ENCODE measurements around the gene MED4. TPM values are rescaled to one million over a fixed set of nuclear protein-coding genes. Genes with fewer than 3 reads are reported as not detected.

Gene MED4
- total and polyA plus RNA-seq, 2 experiments from 2014 or later, result 29.0 to 92.5 TPM

- TF ChIP-seq, protein P1, sequence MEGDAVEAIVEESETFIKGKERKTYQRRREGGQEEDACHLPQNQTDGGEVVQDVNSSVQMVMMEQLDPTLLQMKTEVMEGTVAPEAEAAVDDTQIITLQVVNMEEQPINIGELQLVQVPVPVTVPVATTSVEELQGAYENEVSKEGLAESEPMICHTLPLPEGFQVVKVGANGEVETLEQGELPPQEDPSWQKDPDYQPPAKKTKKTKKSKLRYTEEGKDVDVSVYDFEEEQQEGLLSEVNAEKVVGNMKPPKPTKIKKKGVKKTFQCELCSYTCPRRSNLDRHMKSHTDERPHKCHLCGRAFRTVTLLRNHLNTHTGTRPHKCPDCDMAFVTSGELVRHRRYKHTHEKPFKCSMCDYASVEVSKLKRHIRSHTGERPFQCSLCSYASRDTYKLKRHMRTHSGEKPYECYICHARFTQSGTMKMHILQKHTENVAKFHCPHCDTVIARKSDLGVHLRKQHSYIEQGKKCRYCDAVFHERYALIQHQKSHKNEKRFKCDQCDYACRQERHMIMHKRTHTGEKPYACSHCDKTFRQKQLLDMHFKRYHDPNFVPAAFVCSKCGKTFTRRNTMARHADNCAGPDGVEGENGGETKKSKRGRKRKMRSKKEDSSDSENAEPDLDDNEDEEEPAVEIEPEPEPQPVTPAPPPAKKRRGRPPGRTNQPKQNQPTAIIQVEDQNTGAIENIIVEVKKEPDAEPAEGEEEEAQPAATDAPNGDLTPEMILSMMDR (conservative IDR thresholded peaks at IDR 0.05; ENCODE audit: low read depth in 2 of 2), result no peak
- no peak for TF ChIP-seq EZH2phosphoT487 (IDR thresholded peaks at IDR 0.05; ENCODE audit: unreplicated experiment)
- no peak for TF ChIP-seq JUNB (IDR thresholded peaks at IDR 0.05; ENCODE audit: unreplicated experiment)
- no peak for TF ChIP-seq REST (IDR thresholded peaks at IDR 0.05; ENCODE audit: unreplicated experiment)
- no peak for TF ChIP-seq CREB1 (CRISPR knock-in tag; IDR thresholded peaks at IDR 0.05; ENCODE audit: low read depth)
- TF ChIP-seq ZNF331 (CRISPR knock-in tag; IDR thresholded peaks at IDR 0.05; ENCODE audit: low read depth), result no peak
- no peak for TF ChIP-seq POLR2AphosphoS5 (IDR thresholded peaks at IDR 0.05; ENCODE audit: low read depth)
- no peak for TF ChIP-seq EZH2 (IDR thresholded peaks at IDR 0.05; ENCODE audit: low read depth, unreplicated experiment)
- no peak for TF ChIP-seq NANOG (IDR thresholded peaks at IDR 0.05; ENCODE audit: borderline replicate concordance)
- TF ChIP-seq ZNF114 (CRISPR knock-in tag; IDR thresholded peaks at IDR 0.05), result no peak
- TF ChIP-seq, protein P2, sequence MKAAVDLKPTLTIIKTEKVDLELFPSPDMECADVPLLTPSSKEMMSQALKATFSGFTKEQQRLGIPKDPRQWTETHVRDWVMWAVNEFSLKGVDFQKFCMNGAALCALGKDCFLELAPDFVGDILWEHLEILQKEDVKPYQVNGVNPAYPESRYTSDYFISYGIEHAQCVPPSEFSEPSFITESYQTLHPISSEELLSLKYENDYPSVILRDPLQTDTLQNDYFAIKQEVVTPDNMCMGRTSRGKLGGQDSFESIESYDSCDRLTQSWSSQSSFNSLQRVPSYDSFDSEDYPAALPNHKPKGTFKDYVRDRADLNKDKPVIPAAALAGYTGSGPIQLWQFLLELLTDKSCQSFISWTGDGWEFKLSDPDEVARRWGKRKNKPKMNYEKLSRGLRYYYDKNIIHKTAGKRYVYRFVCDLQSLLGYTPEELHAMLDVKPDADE (IDR thresholded peaks at IDR 0.05), result no peak
- no peak for TF ChIP-seq STAT1 (IDR thresholded peaks at IDR 0.05; ENCODE audit: unreplicated experiment)
Measured at GRCh38 chr13:48121733-48122132, 26.8 kb upstream of the MED4 start (continued).

DNA sequence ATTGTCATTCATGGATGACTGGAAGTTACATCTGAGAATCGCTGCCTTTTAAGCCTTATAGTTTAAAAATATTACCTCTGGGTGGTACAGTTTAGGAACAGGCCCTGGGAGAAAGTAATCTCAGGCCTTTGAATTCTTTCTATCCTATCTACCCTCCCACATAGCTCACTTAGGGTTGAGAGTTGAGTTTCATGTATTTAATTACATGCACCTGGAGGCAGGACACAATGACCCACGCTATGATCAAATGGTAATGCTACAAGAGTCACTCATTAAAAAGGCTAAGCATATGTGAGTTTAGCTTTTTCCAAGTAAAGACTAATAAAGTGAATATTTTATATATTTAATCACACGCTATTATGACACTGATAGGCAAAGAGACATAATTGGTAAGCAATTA is 25.3 kb upstream of the MED4 start:
- Histone ChIP-seq H3F3A (replicated peaks; ENCODE audit: low read depth) (no peaks in the 10 kb centered on the region), H3K9me2 (ENCODE audit: insufficient read depth) (peaks cover 7% of the 10 kb centered on the region), H3K27ac (ENCODE audit: low read depth) (no peak overlapping the region), H3K4me1 (ENCODE audit: insufficient read depth) (no peaks in the 10 kb centered on the region), H3K36me3 (ENCODE audit: insufficient read depth) (no peaks in the 10 kb centered on the region), H2AFZ (no peak overlapping the region), H3K27me3 (ENCODE audit: insufficient read depth) (no peaks in the 10 kb centered on the region), H3K4me2 (no peak overlapping the region), H3K79me2 (replicated peaks; ENCODE audit: insufficient read depth) (no peaks in the 10 kb centered on the region), H3K4me3 (no peak overlapping the region), H4K20me1 (replicated peaks; ENCODE audit: insufficient read depth) (no peaks in the 10 kb centered on the region)
- H3K36me3 Mint-ChIP-seq (ENCODE audit: low read depth), result no peaks in the 10 kb centered on the region
- no peak for TF ChIP-seq ZNF331 (CRISPR knock-in tag; IDR thresholded peaks at IDR 0.05; ENCODE audit: low read depth)
- no peak for TF ChIP-seq STAT1 (IDR thresholded peaks at IDR 0.05; ENCODE audit: unreplicated experiment)
- no peak for TF ChIP-seq NANOG (IDR thresholded peaks at IDR 0.05; ENCODE audit: borderline replicate concordance)
- no peak for TF ChIP-seq REST (IDR thresholded peaks at IDR 0.05; ENCODE audit: unreplicated experiment)
- no peak for TF ChIP-seq EZH2phosphoT487 (IDR thresholded peaks at IDR 0.05; ENCODE audit: unreplicated experiment)
- TF ChIP-seq, protein P1 (conservative IDR thresholded peaks at IDR 0.05; ENCODE audit: low read depth in 2 of 2), result no peak
- TF ChIP-seq, protein P2 (IDR thresholded peaks at IDR 0.05), result no peak
- H3K4me3 Mint-ChIP-seq, result no peak overlapping the region
- no peaks in the 10 kb centered on the region for H3K9me3 Mint-ChIP-seq
- H3K4me1 Mint-ChIP-seq, result no peaks in the 10 kb centered on the region
- ATAC-seq (no peak), DNase-seq (ENCODE audit: low spot score) (no peak)
- no peak overlapping the region for H3K27ac Mint-ChIP-seq
- H3K27me3 Mint-ChIP-seq (ENCODE audit: insufficient read depth, low read depth, poor library complexity), result no peaks in the 10 kb centered on the region
